ENCODE measurements around the gene NID1. TPM values are rescaled to one million over a fixed set of nuclear protein-coding genes. Genes with fewer than 3 reads are reported as not detected.

Gene NID1
- total RNA-seq, 1 donor from 2014 or later: 32.5 TPM

DNA sequence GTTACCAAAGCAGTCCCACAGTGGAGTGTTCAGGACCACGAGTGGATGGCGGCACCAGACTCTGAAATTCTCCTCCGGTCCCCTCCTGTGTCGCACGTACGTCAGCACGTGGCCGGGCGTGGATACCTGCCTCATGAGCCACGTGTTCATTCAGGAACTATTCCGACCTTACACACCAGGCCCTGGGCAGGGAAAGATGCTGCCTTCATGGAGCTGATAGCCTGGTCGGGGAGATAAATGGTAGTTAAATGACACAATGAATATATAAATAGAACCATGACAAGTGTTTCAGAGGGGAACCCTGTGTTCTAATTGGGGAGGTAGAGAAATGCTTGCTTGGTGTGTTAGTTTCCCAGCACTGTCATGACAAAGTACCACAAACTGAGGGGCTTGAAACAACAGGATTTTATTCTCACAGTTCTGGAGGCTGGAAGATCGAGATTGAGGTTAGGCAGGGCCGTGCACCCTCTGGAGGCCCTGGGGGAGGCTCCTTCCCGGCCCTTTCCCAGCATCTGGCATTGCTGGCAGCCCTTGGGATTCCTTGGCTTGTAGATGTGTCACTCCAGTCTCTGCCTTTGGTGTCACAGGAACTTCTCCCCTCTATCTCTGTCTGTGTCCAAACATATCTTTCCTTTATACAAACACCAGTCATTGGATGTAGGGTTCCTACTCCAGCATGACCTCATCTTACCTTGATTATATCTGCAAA is 48.6 kb upstream of the NID1 start:
- no peak overlapping the region for H2AFZ ChIP-seq (replicated peaks)
- H3K4me1 Mint-ChIP-seq: no peaks in the 10 kb centered on the region
- H3K27ac Mint-ChIP-seq: no peak overlapping the region
- H3K9me3 ChIP-seq (ENCODE audit: low read depth): no peaks in the 10 kb centered on the region
- DNase-seq (ENCODE audit: low spot score): no peak
- H4K20me1 ChIP-seq (ENCODE audit: low read depth): no peaks in the 10 kb centered on the region
- no peaks in the 10 kb centered on the region for H3K27me3 ChIP-seq
- TF ChIP-seq EZH2phosphoT487 (IDR thresholded peaks at IDR 0.05) (no peak), EZH2 (IDR thresholded peaks at IDR 0.05) (no peak), CTCF (IDR thresholded peaks at IDR 0.05) (no peak)
- H3K4me2 ChIP-seq: no peak overlapping the region
- H3K4me3 Mint-ChIP-seq: no peak overlapping the region
- H3K27me3 Mint-ChIP-seq (ENCODE audit: insufficient read depth, low read depth): peaks cover 6% of the 10 kb centered on the region
- no peaks in the 10 kb centered on the region for H3K36me3 Mint-ChIP-seq
- no peak overlapping the region for H3K27ac ChIP-seq
- H3K4me1 ChIP-seq: no peaks in the 10 kb centered on the region
- no peaks in the 10 kb centered on the region for H3K9me3 Mint-ChIP-seq
- H3K79me2 ChIP-seq (ENCODE audit: low read depth): no peaks in the 10 kb centered on the region
- no peak overlapping the region for H3K4me3 ChIP-seq
- no peak overlapping the region for H3K9ac ChIP-seq
- H3K36me3 ChIP-seq: no peaks in the 10 kb centered on the region
- H3F3A ChIP-seq (ENCODE audit: low read depth): no peaks in the 10 kb centered on the region

GRCh38 chr1:236112332-236112627 is 47.4 kb upstream of the NID1 start:
- no peaks in the 10 kb centered on the region for H3K36me3 ChIP-seq
- H3F3A ChIP-seq (ENCODE audit: low read depth): no peaks in the 10 kb centered on the region
- no peaks in the 10 kb centered on the region for H3K79me2 ChIP-seq (ENCODE audit: low read depth)
- no peaks in the 10 kb centered on the region for H3K9me3 Mint-ChIP-seq
- H3K4me1 ChIP-seq: no peaks in the 10 kb centered on the region
- TF ChIP-seq CTCF (IDR thresholded peaks at IDR 0.05) (no peak), EZH2 (IDR thresholded peaks at IDR 0.05) (no peak), EZH2phosphoT487 (IDR thresholded peaks at IDR 0.05) (no peak)
- H3K27ac Mint-ChIP-seq: no peak overlapping the region
- H3K4me2 ChIP-seq: no peak overlapping the region
- H3K4me3 ChIP-seq: no peak overlapping the region
- H3K4me1 Mint-ChIP-seq: no peaks in the 10 kb centered on the region
- no peaks in the 10 kb centered on the region for H4K20me1 ChIP-seq (ENCODE audit: low read depth)
- no peak overlapping the region for H3K27ac ChIP-seq
- H3K36me3 Mint-ChIP-seq: no peaks in the 10 kb centered on the region
- H3K9me3 ChIP-seq (ENCODE audit: low read depth): no peaks in the 10 kb centered on the region
- no peak overlapping the region for H3K9ac ChIP-seq
- H3K4me3 Mint-ChIP-seq: no peak overlapping the region
- peaks cover 6% of the 10 kb centered on the region for H3K27me3 Mint-ChIP-seq (ENCODE audit: insufficient read depth, low read depth)
- no peak for DNase-seq (ENCODE audit: low spot score)
- H2AFZ ChIP-seq (replicated peaks): no peak overlapping the region
- no peaks in the 10 kb centered on the region for H3K27me3 ChIP-seq

- Mint-ChIP-seq H3K9me3 (no peaks in the 10 kb centered on the region), H3K4me1 (no peaks in the 10 kb centered on the region), H3K27me3 (ENCODE audit: insufficient read depth, low read depth) (peaks cover 6% of the 10 kb centered on the region), H3K36me3 (no peaks in the 10 kb centered on the region), H3K4me3 (no peak overlapping the region), H3K27ac (no peak overlapping the region)
- Histone ChIP-seq H3K27ac (no peak overlapping the region), H4K20me1 (ENCODE audit: low read depth) (no peaks in the 10 kb centered on the region), H3K4me2 (no peak overlapping the region), H3K27me3 (no peaks in the 10 kb centered on the region), H3K4me1 (no peaks in the 10 kb centered on the region), H3K79me2 (ENCODE audit: low read depth) (no peaks in the 10 kb centered on the region), H2AFZ (replicated peaks) (no peak overlapping the region), H3K4me3 (no peak overlapping the region), H3K36me3 (no peaks in the 10 kb centered on the region), H3K9me3 (ENCODE audit: low read depth) (no peaks in the 10 kb centered on the region), H3K9ac (no peak overlapping the region), H3F3A (ENCODE audit: low read depth) (no peaks in the 10 kb centered on the region)
- TF ChIP-seq EZH2phosphoT487 (IDR thresholded peaks at IDR 0.05) (no peak), CTCF (IDR thresholded peaks at IDR 0.05) (no peak), EZH2 (IDR thresholded peaks at IDR 0.05) (no peak)
- no peak for DNase-seq (ENCODE audit: low spot score)
Observed at GRCh38 chr1:236111527-236112331, 46.8 kb upstream of the NID1 start.
